ENCODE measurements around the gene WWOX.

GRCh38 chr16:78396046-78396445 lies 296.6 kb downstream of the WWOX start:
- TF ChIP-seq CTCF (IDR thresholded peaks at IDR 0.05; ENCODE audit: insufficient read depth, low read depth, low read length) = no peak
- TF ChIP-seq EZH2 (IDR thresholded peaks at IDR 0.05; ENCODE audit: insufficient read depth, low read length) = no peak
